ENCODE measurements around the gene UBASH3B.

The UBASH3B gene

GRCh38 chr11:122791836-122792235, 136.3 kb downstream of the UBASH3B start:
- no peaks in the 10 kb centered on the region for H3K36me3 ChIP-seq (ENCODE audit: control insufficient read depth, insufficient read depth, low read length)
- DNase-seq (ENCODE audit: extremely low read depth, insufficient read length) = no peak
- no peaks in the 10 kb centered on the region; the same call in 1 of the 2 replicates for H3K27me3 ChIP-seq (replicated peaks; ENCODE audit: control insufficient read depth, insufficient read depth, low read length)
- H3K4me3 ChIP-seq (replicated peaks; ENCODE audit: low read depth, low read length) = no peak overlapping the region
- no peak for TF ChIP-seq CTCF (IDR thresholded peaks at IDR 0.05; ENCODE audit: insufficient read depth, low read length, poor library complexity, severe bottlenecking)

GRCh38 chr11:122793515-122793914, 138.0 kb downstream of the UBASH3B start:
- Histone ChIP-seq H3K36me3 (ENCODE audit: control insufficient read depth, insufficient read depth, low read length) (no peaks in the 10 kb centered on the region), H3K27me3 (replicated peaks; ENCODE audit: control insufficient read depth, insufficient read depth, low read length) (no peaks in the 10 kb centered on the region; the same call in 1 of the 2 replicates), H3K4me3 (replicated peaks; ENCODE audit: low read depth, low read length) (no peak overlapping the region)
- TF ChIP-seq CTCF (IDR thresholded peaks at IDR 0.05; ENCODE audit: insufficient read depth, low read length, poor library complexity, severe bottlenecking) = no peak
- DNase-seq (ENCODE audit: extremely low read depth, insufficient read length) = no peak

- no peak for TF ChIP-seq CTCF (IDR thresholded peaks at IDR 0.05; ENCODE audit: insufficient read depth, low read length, poor library complexity, severe bottlenecking)
- H3K27me3 ChIP-seq (replicated peaks; ENCODE audit: control insufficient read depth, insufficient read depth, low read length) = no peaks in the 10 kb centered on the region
- no peak for DNase-seq (ENCODE audit: extremely low read depth, insufficient read length)
- H3K36me3 ChIP-seq (ENCODE audit: control insufficient read depth, insufficient read depth, low read length) = no peaks in the 10 kb centered on the region
- no peak overlapping the region for H3K4me3 ChIP-seq (replicated peaks; ENCODE audit: low read depth, low read length)
Observed at GRCh38 chr11:122795307-122795706, 139.8 kb downstream of the UBASH3B start.

- DNase-seq (ENCODE audit: extremely low read depth, insufficient read length) = no peak
- TF ChIP-seq CTCF (IDR thresholded peaks at IDR 0.05; ENCODE audit: insufficient read depth, low read length, poor library complexity, severe bottlenecking) = peak; percentile 96
- Histone ChIP-seq H3K27me3 (replicated peaks; ENCODE audit: control insufficient read depth, insufficient read depth, low read length) (no peaks in the 10 kb centered on the region), H3K4me3 (replicated peaks; ENCODE audit: low read depth, low read length) (no peak overlapping the region), H3K36me3 (ENCODE audit: control insufficient read depth, insufficient read depth, low read length) (no peaks in the 10 kb centered on the region)
Observed at GRCh38 chr11:122796128-122796717, 140.7 kb downstream of the UBASH3B start.

- H3K36me3 ChIP-seq (ENCODE audit: control insufficient read depth, insufficient read depth, low read length) = no peaks in the 10 kb centered on the region
- H3K27me3 ChIP-seq (replicated peaks; ENCODE audit: control insufficient read depth, insufficient read depth, low read length) = no peaks in the 10 kb centered on the region
- no peak for DNase-seq (ENCODE audit: extremely low read depth, insufficient read length)
- no peak overlapping the region for H3K4me3 ChIP-seq (replicated peaks; ENCODE audit: low read depth, low read length)
- no peak for TF ChIP-seq CTCF (IDR thresholded peaks at IDR 0.05; ENCODE audit: insufficient read depth, low read length, poor library complexity, severe bottlenecking)
Observed at GRCh38 chr11:122797651-122798050, 142.1 kb downstream of the UBASH3B start.

Measured in GM06990 (cell line).